ENCODE measurements around the gene MXD3.

- TF ChIP-seq POLR2A (IDR thresholded peaks at IDR 0.05; ENCODE audit: extremely low read depth, insufficient read length): no peak
- no peak for TF ChIP-seq MAX (IDR thresholded peaks at IDR 0.05; ENCODE audit: low read depth, low read length)
- no peak for TF ChIP-seq MYC (IDR thresholded peaks at IDR 0.05; ENCODE audit: low read depth, low read length)
- TF ChIP-seq, protein P1, sequence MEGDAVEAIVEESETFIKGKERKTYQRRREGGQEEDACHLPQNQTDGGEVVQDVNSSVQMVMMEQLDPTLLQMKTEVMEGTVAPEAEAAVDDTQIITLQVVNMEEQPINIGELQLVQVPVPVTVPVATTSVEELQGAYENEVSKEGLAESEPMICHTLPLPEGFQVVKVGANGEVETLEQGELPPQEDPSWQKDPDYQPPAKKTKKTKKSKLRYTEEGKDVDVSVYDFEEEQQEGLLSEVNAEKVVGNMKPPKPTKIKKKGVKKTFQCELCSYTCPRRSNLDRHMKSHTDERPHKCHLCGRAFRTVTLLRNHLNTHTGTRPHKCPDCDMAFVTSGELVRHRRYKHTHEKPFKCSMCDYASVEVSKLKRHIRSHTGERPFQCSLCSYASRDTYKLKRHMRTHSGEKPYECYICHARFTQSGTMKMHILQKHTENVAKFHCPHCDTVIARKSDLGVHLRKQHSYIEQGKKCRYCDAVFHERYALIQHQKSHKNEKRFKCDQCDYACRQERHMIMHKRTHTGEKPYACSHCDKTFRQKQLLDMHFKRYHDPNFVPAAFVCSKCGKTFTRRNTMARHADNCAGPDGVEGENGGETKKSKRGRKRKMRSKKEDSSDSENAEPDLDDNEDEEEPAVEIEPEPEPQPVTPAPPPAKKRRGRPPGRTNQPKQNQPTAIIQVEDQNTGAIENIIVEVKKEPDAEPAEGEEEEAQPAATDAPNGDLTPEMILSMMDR (IDR thresholded peaks at IDR 0.05; ENCODE audit: low read depth, low read length): no peak
Measured at GRCh38 chr5:177269976-177270375, 41.7 kb downstream of the MXD3 start.
